Stromal cell of bone marrow (primary cell): ENCODE measurements around the gene NT5C1B.

Experiments
- DNase-seq: peaks from one replicate; pipeline ENCODE4 v3.0.0-alpha.2; 2012; ENCODE audit warnings: low read depth

NT5C1B gene

GRCh38 chr2:18551169-18551568 is 38.2 kb downstream of the NT5C1B start:
- DNase-seq: no peak

GRCh38 chr2:18550433-18550832 is 38.9 kb downstream of the NT5C1B start:
- DNase-seq: no peak

- DNase-seq: no peak
Measured at GRCh38 chr2:18549083-18549482, 40.3 kb downstream of the NT5C1B start.

- no peak for DNase-seq
Measured at GRCh38 chr2:18548621-18549020, 40.7 kb downstream of the NT5C1B start.

- no peak for DNase-seq
Measured at GRCh38 chr2:18546567-18546966, 42.8 kb downstream of the NT5C1B start.

GRCh38 chr2:18545384-18545783 is 44.0 kb downstream of the NT5C1B start:
- DNase-seq: peak; percentile 45

GRCh38 chr2:18544171-18544570 is 45.2 kb downstream of the NT5C1B start:
- DNase-seq: no peak

GRCh38 chr2:18540872-18541271 is 48.5 kb downstream of the NT5C1B start:
- no peak for DNase-seq

- DNase-seq: no peak
Measured at GRCh38 chr2:18536697-18537096, 52.7 kb downstream of the NT5C1B start.

GRCh38 chr2:18536100-18536499 is 53.3 kb downstream of the NT5C1B start:
- no peak for DNase-seq

GRCh38 chr2:18531194-18531593 is 58.2 kb downstream of the NT5C1B start:
- no peak for DNase-seq

GRCh38 chr2:18527822-18528221 is 61.5 kb downstream of the NT5C1B start:
- no peak for DNase-seq

- no peak for DNase-seq
Measured at GRCh38 chr2:18527326-18527725, 62.0 kb downstream of the NT5C1B start.

- no peak for DNase-seq
Measured at GRCh38 chr2:18526429-18526828, 62.9 kb downstream of the NT5C1B start.

- no peak for DNase-seq
Measured at GRCh38 chr2:18525852-18526251, 63.5 kb downstream of the NT5C1B start.

- DNase-seq: no peak
Measured at GRCh38 chr2:18525236-18525635, 64.1 kb downstream of the NT5C1B start.

- DNase-seq: no peak
Measured at GRCh38 chr2:18522484-18523146, 66.8 kb downstream of the NT5C1B start.

GRCh38 chr2:18520451-18521425 is 68.6 kb downstream of the NT5C1B start:
- peak; percentile 57 for DNase-seq

GRCh38 chr2:18519914-18520450 is 69.4 kb downstream of the NT5C1B start:
- no peak for DNase-seq

- no peak for DNase-seq
Measured at GRCh38 chr2:18518116-18519111, 71.0 kb downstream of the NT5C1B start.

GRCh38 chr2:18517386-18517785 is 72.0 kb downstream of the NT5C1B start:
- DNase-seq: no peak

- DNase-seq: no peak
Measured at GRCh38 chr2:18516112-18516511, 73.3 kb downstream of the NT5C1B start.
